Mesenchymal stem cell (in vitro differentiated cells and primary cell): ENCODE data around the gene ATN1.

Experiments
- DNase-seq: peaks from one replicate; pipeline ENCODE4 v3.0.0-alpha.2; 2013
- H2AFZ ChIP-seq: one replicate; pipeline ENCODE4 v1.6.1; 2013; ENCODE audit warnings: low read depth, mild to moderate bottlenecking, control low read depth, inconsistent platforms, low read length, moderate library complexity
- H2AK5ac ChIP-seq: 2 replicates; pipeline ENCODE4 v1.6.1; 2013; ENCODE audit warnings: low read length, moderate library complexity, mild to moderate bottlenecking, inconsistent platforms; ENCODE audit not compliant: severe bottlenecking
- H2BK120ac ChIP-seq: one replicate; pipeline ENCODE4 v1.6.1; 2013; ENCODE audit warnings: low read depth, mild to moderate bottlenecking, inconsistent platforms, low read length, moderate library complexity
- H2BK12ac ChIP-seq, 2 experiments: one replicate each; pipeline ENCODE4 v1.6.1; 2013; ENCODE audit warnings: inconsistent platforms in 2 of 2, low read length in 2 of 2, mild to moderate bottlenecking in 2 of 2, moderate library complexity in 2 of 2, control low read depth in 1 of 2
- H2BK15ac ChIP-seq: one replicate; pipeline ENCODE4 v1.6.1; 2013; ENCODE audit warnings: mild to moderate bottlenecking, low read depth, inconsistent platforms; ENCODE audit not compliant: poor library complexity, severe bottlenecking
- H2BK5ac ChIP-seq: 2 replicates; pipeline ENCODE4 v1.6.1; 2013; ENCODE audit warnings: low read depth, mild to moderate bottlenecking, low read length, control low read depth, inconsistent platforms; ENCODE audit not compliant: poor library complexity, severe bottlenecking
- H3K14ac ChIP-seq, 2 experiments: one replicate each; pipeline ENCODE4 v1.6.1; 2013; ENCODE audit warnings: inconsistent platforms in 2 of 2, low read length in 2 of 2, control low read depth in 1 of 2, mild to moderate bottlenecking in 1 of 2, moderate library complexity in 1 of 2
- H3K18ac ChIP-seq, 2 experiments: one replicate each; pipeline ENCODE4 v1.6.1; 2013; ENCODE audit warnings: inconsistent platforms in 2 of 2, low read length in 2 of 2, control low read depth in 1 of 2, low read depth in 1 of 2, mild to moderate bottlenecking in 1 of 2
- H3K23ac ChIP-seq, 2 experiments: one replicate each; pipeline ENCODE4 v1.6.1; 2013; ENCODE audit warnings: inconsistent platforms in 2 of 2, low read length in 2 of 2, mild to moderate bottlenecking in 2 of 2, moderate library complexity in 2 of 2, control low read depth in 1 of 2
- H3K27ac ChIP-seq: 2 replicates; pipeline ENCODE4 v1.5.1; 2013; ENCODE audit warnings: mild to moderate bottlenecking, moderate library complexity, low read length, control low read depth, inconsistent platforms; ENCODE audit not compliant: poor library complexity, severe bottlenecking
- H3K27me3 ChIP-seq, 2 experiments: 2 replicates each; pipeline versions ENCODE4 v1.6.1 to v1.7.0; 2013; ENCODE audit warnings: low read length in 2 of 2, mild to moderate bottlenecking in 2 of 2, moderate library complexity in 2 of 2, control low read depth in 1 of 2, inconsistent platforms in 1 of 2; ENCODE audit not compliant: control insufficient read depth in 1 of 2, insufficient read depth in 1 of 2
- H3K36me3 ChIP-seq, 2 experiments: 2 replicates each; pipeline versions ENCODE4 v1.6.1 to v1.7.0; 2013; ENCODE audit warnings: low read length in 2 of 2, control low read depth in 1 of 2, inconsistent platforms in 1 of 2, low read depth in 1 of 2, mild to moderate bottlenecking in 1 of 2; ENCODE audit not compliant: insufficient read depth in 2 of 2, control insufficient read depth in 1 of 2
- H3K4ac ChIP-seq, 2 experiments: one replicate each; pipeline ENCODE4 v1.6.1; 2013; ENCODE audit warnings: inconsistent platforms in 2 of 2, low read length in 2 of 2, mild to moderate bottlenecking in 2 of 2, moderate library complexity in 2 of 2, control low read depth in 1 of 2, low read depth in 1 of 2
- H3K4me1 ChIP-seq: 2 replicates; pipeline ENCODE4 v1.6.1; 2013; ENCODE audit warnings: low read depth, low read length, control low read depth; ENCODE audit not compliant: control insufficient read depth, insufficient read depth
- H3K4me2 ChIP-seq: 2 replicates; pipeline ENCODE4 v1.6.1; 2013; ENCODE audit warnings: low read length, mild to moderate bottlenecking, inconsistent platforms; ENCODE audit not compliant: poor library complexity, severe bottlenecking
- H3K4me3 ChIP-seq, 2 experiments: 2 replicates each; pipeline versions ENCODE4 v1.5.1 to v1.7.0; 2013; ENCODE audit warnings: low read length in 2 of 2, mild to moderate bottlenecking in 2 of 2, control low read depth in 1 of 2, low read depth in 1 of 2; ENCODE audit not compliant: insufficient read depth in 1 of 2
- H3K79me1 ChIP-seq: replicated peaks from 2 replicates; pipeline ENCODE4 v1.6.1; 2013; ENCODE audit warnings: mild to moderate bottlenecking, control low read depth, low read length, inconsistent platforms; ENCODE audit not compliant: poor library complexity, severe bottlenecking
- H3K9ac ChIP-seq: 2 replicates; pipeline ENCODE4 v1.7.0; 2013; ENCODE audit warnings: mild to moderate bottlenecking, low read length, moderate library complexity
- H3K9me3 ChIP-seq: 2 replicates; pipeline ENCODE4 v1.7.0; 2013; ENCODE audit warnings: mild to moderate bottlenecking, low read length; ENCODE audit not compliant: control insufficient read depth
- H4K8ac ChIP-seq: one replicate; pipeline ENCODE4 v1.6.1; 2013; ENCODE audit warnings: inconsistent platforms, mild to moderate bottlenecking, low read length, moderate library complexity
- H4K91ac ChIP-seq: one replicate; pipeline ENCODE4 v1.6.1; 2013; ENCODE audit warnings: mild to moderate bottlenecking, low read length, inconsistent platforms
- WGBS: methylation state at CpG from one replicate; pipeline ENCODE4 v1.1.7; 2013; ENCODE audit warnings: mixed read lengths; 5-methylcytosine and 5-hydroxymethylcytosine counted together

The ATN1 gene

GRCh38 chr12:6932766-6933165 is 5.0 kb downstream of the ATN1 start:
- Histone ChIP-seq H2BK5ac (no peak overlapping the region), H3K23ac (no peak overlapping the region), H3K27ac (peak overlapping the region; percentile 12), H3K18ac (no peak overlapping the region), H3K4me2 (no peak overlapping the region), H3K79me1 (no peaks in the 10 kb centered on the region), H2BK120ac (no peak overlapping the region), H2AFZ (no peak overlapping the region), H3K9me3 (no peaks in the 10 kb centered on the region), H3K4me3 (no peak overlapping the region), H4K8ac (no peak overlapping the region), H3K4ac (no peak overlapping the region), H3K14ac (no peak overlapping the region), H2AK5ac (no peak overlapping the region), H3K36me3 (peaks cover 39 to 51% of the 10 kb centered on the region in 2 experiments), H3K27me3 (no peaks in the 10 kb centered on the region), H3K9ac (peak overlapping the region; percentile 20), H4K91ac (no peak overlapping the region), H3K4me1 (peaks cover 32% of the 10 kb centered on the region), H2BK15ac (no peak overlapping the region), H2BK12ac (no peak overlapping the region)
- whole genome bisulfite sequencing = 88% methylated on average over 1 of the region's 1 CpG
- DNase-seq = no peak

DNA sequence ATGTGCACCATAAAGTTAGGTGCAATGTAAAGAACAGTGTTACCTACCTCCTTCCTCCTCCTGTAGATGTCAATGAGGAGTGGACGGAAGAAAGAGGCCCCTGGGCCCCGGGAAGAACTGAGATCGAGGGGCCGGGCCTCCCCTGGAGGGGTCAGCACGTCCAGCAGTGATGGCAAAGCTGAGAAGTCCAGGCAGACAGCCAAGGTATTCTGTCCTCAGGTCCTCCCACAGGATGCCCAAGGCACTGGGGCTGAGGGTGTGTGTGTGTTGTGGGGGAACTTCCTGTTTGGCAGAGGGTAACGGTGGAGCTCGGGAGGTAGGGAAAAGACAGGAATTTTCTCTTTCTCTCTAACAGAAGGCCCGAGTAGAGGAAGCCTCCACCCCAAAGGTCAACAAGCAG is 6.4 kb downstream of the ATN1 start:
- H2BK15ac ChIP-seq = no peak overlapping the region
- H3K9me3 ChIP-seq = no peaks in the 10 kb centered on the region
- no peak overlapping the region for H3K14ac ChIP-seq
- H3K4me1 ChIP-seq = peaks cover 36% of the 10 kb centered on the region
- no peak for DNase-seq
- H4K8ac ChIP-seq = no peak overlapping the region
- peaks cover 5% of the 10 kb centered on the region for H3K79me1 ChIP-seq
- no peak overlapping the region for H4K91ac ChIP-seq
- no peak overlapping the region for H2BK12ac ChIP-seq
- H3K9ac ChIP-seq = peak overlapping the region; percentile 68
- H2BK120ac ChIP-seq = no peak overlapping the region
- H3K4ac ChIP-seq = no peak overlapping the region
- no peak overlapping the region for H3K18ac ChIP-seq
- peaks cover 49 to 58% of the 10 kb centered on the region in 2 experiments for H3K36me3 ChIP-seq
- 77% methylated on average over 6 of the region's 8 CpGs for WGBS
- no peak overlapping the region for H2BK5ac ChIP-seq
- H3K4me3 ChIP-seq = peak overlapping the region in 1 of 2 experiments; percentile 36
- no peak overlapping the region for H2AFZ ChIP-seq
- no peak overlapping the region for H3K27ac ChIP-seq
- no peak overlapping the region for H2AK5ac ChIP-seq
- H3K4me2 ChIP-seq = no peak overlapping the region
- H3K23ac ChIP-seq = no peak overlapping the region
- H3K27me3 ChIP-seq = no peaks in the 10 kb centered on the region

DNA sequence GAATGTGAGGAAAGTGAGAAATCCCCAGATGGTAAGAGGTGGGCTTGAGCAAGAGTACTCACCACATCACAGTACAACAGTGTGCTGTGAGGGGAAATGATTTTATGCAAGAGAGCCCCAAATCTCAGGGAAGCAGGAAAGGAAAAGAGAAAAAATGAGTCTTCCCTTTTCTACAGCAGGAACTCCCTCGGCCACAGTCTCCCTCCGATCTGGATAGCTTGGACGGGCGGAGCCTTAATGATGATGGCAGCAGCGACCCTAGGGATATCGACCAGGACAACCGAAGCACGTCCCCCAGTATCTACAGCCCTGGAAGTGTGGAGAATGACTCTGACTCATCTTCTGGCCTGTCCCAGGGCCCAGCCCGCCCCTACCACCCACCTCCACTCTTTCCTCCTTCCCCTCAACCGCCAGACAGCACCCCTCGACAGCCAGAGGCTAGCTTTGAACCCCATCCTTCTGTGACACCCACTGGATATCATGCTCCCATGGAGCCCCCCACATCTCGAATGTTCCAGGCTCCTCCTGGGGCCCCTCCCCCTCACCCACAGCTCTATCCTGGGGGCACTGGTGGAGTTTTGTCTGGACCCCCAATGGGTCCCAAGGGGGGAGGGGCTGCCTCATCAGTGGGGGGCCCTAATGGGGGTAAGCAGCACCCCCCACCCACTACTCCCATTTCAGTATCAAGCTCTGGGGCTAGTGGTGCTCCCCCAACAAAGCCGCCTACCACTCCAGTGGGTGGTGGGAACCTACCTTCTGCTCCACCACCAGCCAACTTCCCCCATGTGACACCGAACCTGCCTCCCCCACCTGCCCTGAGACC is 7.8 kb downstream of the ATN1 start:
- Histone ChIP-seq H3K14ac (no peak overlapping the region), H3K18ac (no peak overlapping the region), H2BK120ac (no peak overlapping the region), H2AK5ac (no peak overlapping the region), H3K27ac (no peak overlapping the region), H3K9ac (peak overlapping the region; percentile 68), H2BK15ac (no peak overlapping the region), H3K4me2 (no peak overlapping the region), H2BK5ac (no peak overlapping the region), H3K79me1 (peaks cover 9% of the 10 kb centered on the region), H3K4me3 (no peak overlapping the region), H2AFZ (no peak overlapping the region), H3K9me3 (no peaks in the 10 kb centered on the region), H3K23ac (no peak overlapping the region), H3K4me1 (peaks cover 32% of the 10 kb centered on the region), H3K36me3 (peaks cover 58 to 72% of the 10 kb centered on the region in 2 experiments), H3K27me3 (no peaks in the 10 kb centered on the region), H4K8ac (no peak overlapping the region), H4K91ac (no peak overlapping the region), H3K4ac (no peak overlapping the region), H2BK12ac (no peak overlapping the region)
- no peak for DNase-seq
- WGBS = 86% methylated on average over 14 of the region's 14 CpGs

GRCh38 chr12:6936194-6936635 is 8.5 kb downstream of the ATN1 start:
- Histone ChIP-seq H3K4me2 (no peak overlapping the region), H2BK12ac (no peak overlapping the region), H2BK15ac (no peak overlapping the region), H3K18ac (no peak overlapping the region), H2BK5ac (no peak overlapping the region), H3K4ac (no peak overlapping the region), H3K14ac (no peak overlapping the region), H2BK120ac (no peak overlapping the region), H3K79me1 (peaks cover 9% of the 10 kb centered on the region), H3K36me3 (peaks cover 64 to 78% of the 10 kb centered on the region in 2 experiments), H3K23ac (no peak overlapping the region), H3K4me3 (no peak overlapping the region), H4K91ac (no peak overlapping the region), H3K4me1 (peaks cover 33% of the 10 kb centered on the region), H3K27me3 (no peaks in the 10 kb centered on the region), H4K8ac (no peak overlapping the region), H2AFZ (no peak overlapping the region), H2AK5ac (no peak overlapping the region), H3K9me3 (no peaks in the 10 kb centered on the region), H3K9ac (peak overlapping the region; percentile 68), H3K27ac (no peak overlapping the region)
- no peak for DNase-seq
- 96% methylated on average over 3 of the region's 3 CpGs for WGBS
